ENCODE data around the gene FGF8.

GRCh38 chr10:101779544-101780186, 3.8 kb upstream of the FGF8 start:
- no peak for TF ChIP-seq ARNT (IDR thresholded peaks at IDR 0.05)
- no peak for TF ChIP-seq POLR2A (conservative IDR thresholded peaks at IDR 0.05)
- TF ChIP-seq HOXB6 (CRISPR knock-in tag; IDR thresholded peaks at IDR 0.05; ENCODE audit: borderline replicate concordance), result no peak
- TF ChIP-seq REST (IDR thresholded peaks at IDR 0.05; ENCODE audit: borderline replicate concordance), result no peak
- no peak for TF ChIP-seq REST (CRISPR knock-in tag; IDR thresholded peaks at IDR 0.05; ENCODE audit: low read depth)
- TF ChIP-seq CREB3 (tag; conservative IDR thresholded peaks at IDR 0.05; ENCODE audit: low read depth), result no peak
- TF ChIP-seq RBFOX2 (IDR thresholded peaks at IDR 0.05; ENCODE audit: low read depth, low read length), result peak; percentile 18; the same call in 1 of the 2 replicates
- TF ChIP-seq STAT6 (CRISPR knock-in tag; IDR thresholded peaks at IDR 0.05), result no peak
- TF ChIP-seq BRD4 (IDR thresholded peaks at IDR 0.05), result no peak
- TF ChIP-seq EP300 (IDR thresholded peaks at IDR 0.05; ENCODE audit: low read length), result no peak
- TF ChIP-seq CEBPG (CRISPR knock-in tag; IDR thresholded peaks at IDR 0.05), result no peak
- no peak for TF ChIP-seq CEBPG (tag; conservative IDR thresholded peaks at IDR 0.05 in 1 of 2, IDR thresholded peaks at IDR 0.05 in 1 of 2)

Measured in K562 (cell line).